ENCODE data around the gene ILDR1. TPM values are rescaled to one million over a fixed set of nuclear protein-coding genes. Genes with fewer than 3 reads are reported as not detected.

Gene ILDR1
- total and polyA plus RNA-seq, 2 of the 8 experiments (the other 6 are each of a cell fraction or from before 2014, with no cell fraction given): 1.8 TPM

GRCh38 chr3:122067214-122067550 lies 45.1 kb upstream of the ILDR1 start (continued):
- TF ChIP-seq CHD7 (IDR thresholded peaks at IDR 0.05; ENCODE audit: insufficient replicate concordance, low read length) (no peak), CHD2 (IDR thresholded peaks at IDR 0.05; ENCODE audit: low read length) (no peak), GABPA (IDR thresholded peaks at IDR 0.05; ENCODE audit: borderline replicate concordance, insufficient read depth, low read length) (no peak), HDAC2 (IDR thresholded peaks at IDR 0.05; ENCODE audit: borderline replicate concordance in 1 of 2, low read depth in 2 of 2, low read length in 2 of 2) (no peak)

All from H1 (cell line).